GM19328 (cell line): ENCODE measurements around the gene RAI1.

Experiments
- ATAC-seq: cut with Tn5 transposase; IDR thresholded peaks from one replicate; pipeline ENCODE4 v1.9.1; 2021; ENCODE audit warnings: mild to moderate bottlenecking, moderate library complexity; ENCODE audit not compliant: unreplicated experiment

The RAI1 gene

GRCh38 chr17:17851103-17852002 is 170.1 kb downstream of the RAI1 start:
- no peak for ATAC-seq

DNA sequence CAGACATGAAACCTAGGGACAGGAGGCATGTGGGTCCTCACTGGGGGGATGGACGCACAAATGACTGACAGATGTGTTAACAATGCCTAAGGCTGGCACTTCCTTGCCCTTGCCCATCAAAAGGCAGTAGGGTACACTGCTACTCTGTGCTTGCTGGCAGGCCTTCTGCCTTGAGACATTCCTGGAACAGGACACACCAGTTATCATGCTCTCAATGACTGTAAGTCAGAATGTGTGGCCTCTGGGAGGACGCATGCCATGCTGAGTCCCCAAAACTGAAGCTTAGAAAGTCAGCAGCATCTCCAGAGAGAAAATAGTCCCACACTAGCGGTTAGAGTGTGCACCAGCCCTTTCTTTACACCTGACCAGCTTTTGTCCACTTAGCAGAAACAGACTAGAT is 171.7 kb downstream of the RAI1 start:
- ATAC-seq, result no peak

DNA sequence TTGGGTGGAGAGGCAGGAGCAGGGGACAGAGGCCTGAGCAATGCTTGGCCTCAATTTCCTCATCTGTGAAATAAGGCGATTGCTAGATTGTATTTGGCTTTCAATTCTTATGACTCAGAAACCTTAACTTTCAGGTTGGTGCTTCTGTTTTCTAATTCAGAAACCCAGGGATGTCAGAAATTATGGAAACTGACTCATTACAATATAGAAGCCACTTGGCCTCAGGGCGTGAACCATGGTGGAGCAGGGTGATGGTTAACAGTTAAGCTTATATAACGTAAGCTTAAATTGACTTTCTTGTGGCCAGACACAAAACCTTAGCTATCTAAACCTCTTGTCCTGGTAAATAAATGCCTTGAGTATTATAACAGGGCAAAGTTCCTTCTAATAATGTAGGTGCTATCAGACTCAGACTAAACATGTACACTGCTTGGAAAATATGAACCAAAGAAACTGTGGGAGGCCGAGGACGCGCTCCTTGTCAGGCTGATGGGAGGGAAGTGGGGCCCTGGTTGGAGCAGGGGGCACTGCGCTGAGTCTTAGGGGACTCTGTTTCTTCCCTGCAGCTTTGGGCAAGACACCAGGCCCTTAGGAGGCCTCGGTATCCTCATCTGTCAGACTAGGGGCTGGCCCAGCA is 172.7 kb downstream of the RAI1 start:
- ATAC-seq, result no peak

GRCh38 chr17:17855976-17856375 is 174.7 kb downstream of the RAI1 start:
- ATAC-seq, result no peak

DNA sequence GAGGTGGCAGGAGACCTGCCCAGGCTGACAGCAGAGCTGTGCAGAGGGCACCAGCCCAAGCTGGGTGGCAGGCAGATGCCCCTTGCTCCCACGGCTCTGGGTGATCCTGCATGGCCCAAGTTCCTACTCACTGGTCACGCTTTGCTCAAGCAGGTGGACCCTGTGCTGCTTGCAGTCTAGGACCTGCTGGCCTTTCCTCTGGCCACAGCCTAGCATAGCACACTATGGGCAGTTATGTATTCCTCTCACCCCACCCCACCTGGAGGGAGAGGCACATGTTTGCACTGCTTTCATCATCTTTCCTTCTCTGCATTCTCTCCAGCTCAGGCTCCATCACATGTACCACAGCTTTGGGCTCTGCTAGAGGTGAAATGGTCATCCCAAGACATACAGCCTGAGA is 175.1 kb downstream of the RAI1 start:
- no peak for ATAC-seq

DNA sequence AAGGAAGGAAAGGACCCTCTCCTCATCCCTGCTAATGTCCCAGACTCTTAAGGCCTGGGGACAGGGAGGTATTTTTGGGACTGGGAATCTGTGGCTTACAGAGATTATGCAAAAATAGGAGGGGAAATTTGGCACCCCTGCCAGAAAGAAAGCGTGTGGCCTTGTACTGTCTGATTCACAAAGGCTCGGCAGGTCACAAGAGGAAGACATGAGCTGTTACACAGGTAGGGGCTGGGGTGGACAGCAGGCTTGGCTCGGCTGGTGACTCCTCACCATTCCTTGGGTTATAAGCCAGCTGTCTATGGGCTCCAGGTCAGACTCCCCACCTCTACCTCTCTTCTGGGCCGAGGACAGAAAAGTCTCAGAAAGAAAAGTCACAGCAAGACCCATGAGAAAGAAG is 176.2 kb downstream of the RAI1 start:
- ATAC-seq, result no peak

DNA sequence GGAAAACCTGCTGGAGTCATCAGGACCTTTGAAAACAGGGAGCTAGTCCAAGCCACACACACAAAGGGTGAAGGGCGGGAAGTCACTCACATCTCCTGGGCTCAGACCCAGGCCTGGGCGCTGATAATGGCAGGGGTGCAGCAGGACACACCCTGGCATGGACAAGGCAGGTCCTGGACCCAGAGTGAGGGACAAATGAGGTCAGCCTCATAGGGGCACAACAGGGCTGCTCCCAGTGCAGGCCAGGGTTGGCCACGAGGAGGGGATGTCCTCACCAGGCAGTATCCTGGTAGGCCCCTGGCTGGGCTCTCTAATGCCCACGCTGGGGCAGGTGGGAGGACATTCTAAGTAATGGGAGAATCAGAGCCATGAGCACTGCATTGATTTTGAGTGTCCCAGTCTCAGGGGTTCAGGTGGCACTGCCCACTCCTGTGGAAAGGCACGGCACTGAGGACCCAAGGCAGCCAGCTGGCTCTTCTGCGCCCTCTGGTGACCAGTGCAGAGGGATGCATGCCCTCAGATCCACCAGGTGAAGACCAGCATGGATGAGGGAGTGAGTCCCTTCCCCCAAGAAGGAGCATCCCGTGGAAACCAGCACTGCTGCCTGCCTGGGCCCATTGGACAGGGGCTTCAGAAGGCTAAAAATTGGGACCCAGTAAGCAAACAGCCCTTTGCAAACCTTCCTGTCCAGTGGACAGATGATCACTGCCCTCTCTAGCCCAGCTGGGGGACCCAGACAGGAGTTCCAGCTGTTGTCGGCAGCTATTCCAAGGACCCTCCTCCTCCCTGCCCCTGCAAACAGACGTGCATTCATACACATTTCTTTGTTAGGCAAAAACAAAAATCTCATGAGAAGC is 178.9 kb downstream of the RAI1 start:
- no peak for ATAC-seq

- ATAC-seq, result no peak
Observed at GRCh38 chr17:17860766-17861107, 179.5 kb downstream of the RAI1 start.
